GM15510 (cell line): ENCODE results near the gene SWI5.

Experiments
- POLR2A ChIP-seq: IDR thresholded peaks from 3 replicates; pipeline ENCODE4 v1.6.1; 2011; ENCODE audit warnings: borderline replicate concordance; ENCODE audit not compliant: insufficient read length; ENCODE audit errors: extremely low read depth

Gene SWI5

DNA sequence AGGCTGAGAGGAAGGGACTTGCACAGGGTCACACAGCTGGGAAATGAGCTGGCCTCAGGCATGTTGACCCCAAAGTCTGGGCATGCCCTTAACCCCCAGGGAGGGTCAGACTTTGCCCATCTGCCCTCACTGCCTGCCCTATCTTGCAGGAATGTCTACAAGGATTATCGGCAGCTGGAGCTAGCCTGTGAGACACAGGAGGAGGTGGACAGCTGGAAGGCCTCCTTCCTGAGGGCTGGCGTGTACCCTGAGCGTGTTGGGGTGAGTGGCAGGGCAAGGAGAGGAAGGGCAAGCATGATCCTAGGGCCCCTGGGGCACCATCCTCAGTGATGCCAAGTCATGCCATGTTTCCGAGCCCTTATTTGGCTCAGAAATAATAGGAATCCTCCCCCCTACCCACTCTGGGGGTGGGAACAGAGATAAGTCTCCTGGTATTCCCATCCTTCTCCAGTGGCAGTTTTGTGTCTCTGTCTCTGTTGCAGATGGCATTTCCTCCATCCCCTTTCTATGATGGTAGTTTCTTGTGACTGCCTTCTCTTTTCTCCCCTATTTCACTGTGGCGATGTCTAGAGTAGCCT, 28.8 kb upstream of the SWI5 start:
- TF ChIP-seq POLR2A: no peak

DNA sequence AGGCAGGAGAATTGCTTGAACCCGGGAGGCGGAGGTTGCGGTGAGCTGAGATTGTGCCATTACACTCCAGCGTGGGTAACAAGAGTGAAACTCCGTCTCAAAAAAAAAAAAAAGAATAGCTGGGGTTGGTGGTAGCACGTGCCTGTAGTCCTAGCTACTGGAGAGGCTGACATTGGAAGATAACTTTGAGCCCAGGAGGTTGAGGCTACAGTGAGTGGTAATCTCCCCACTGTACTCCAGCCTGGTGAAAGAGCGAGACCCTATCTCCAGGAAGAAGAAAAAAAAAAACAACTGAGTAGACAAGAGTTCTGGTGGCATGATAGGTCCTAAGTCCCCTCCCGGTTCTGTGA, 26.5 kb upstream of the SWI5 start:
- TF ChIP-seq POLR2A: no peak

DNA sequence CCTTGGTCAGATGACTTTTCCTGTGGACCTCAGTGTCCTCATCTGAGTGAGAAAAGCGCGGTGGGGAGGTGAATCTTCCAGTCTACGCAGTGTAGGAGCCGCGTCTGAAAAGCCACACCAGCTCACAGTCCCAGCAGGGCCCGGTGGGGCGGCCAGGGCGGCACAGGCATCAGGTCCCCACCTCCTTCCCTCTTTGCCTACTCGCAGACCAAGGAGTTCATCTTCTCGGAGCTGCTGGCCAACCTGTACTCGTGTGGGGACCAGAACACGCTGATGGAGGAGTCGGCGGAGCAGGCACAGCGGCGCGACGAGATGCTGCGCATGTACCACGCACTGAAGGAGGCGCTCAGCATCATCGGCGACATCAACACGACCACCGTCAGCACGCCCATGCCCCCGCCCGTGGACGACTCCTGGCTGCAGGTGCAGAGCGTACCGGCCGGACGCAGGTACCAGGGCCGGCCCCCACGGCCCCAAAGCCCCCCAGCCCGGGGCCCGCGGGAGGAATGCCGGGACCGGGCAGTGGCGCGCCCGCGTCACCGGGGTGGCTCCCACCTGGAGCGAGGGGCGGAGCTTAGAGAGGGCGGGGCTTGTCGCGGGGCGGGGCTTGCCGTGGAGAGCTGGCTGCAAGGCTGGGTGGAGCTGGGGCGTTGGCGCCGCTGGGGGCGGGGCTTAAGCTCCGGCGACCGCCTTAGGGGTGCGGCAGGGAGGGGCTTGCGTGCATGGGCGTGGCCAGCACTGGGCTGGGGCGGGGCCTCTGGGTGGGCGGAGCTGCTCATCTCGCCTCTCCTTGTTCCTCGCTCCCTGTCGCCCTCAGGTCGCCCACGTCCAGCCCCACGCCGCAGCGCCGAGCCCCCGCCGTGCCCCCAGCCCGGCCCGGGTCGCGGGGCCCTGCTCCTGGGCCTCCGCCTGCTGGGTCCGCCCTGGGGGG, 25.9 kb upstream of the SWI5 start:
- TF ChIP-seq POLR2A: no peak

DNA sequence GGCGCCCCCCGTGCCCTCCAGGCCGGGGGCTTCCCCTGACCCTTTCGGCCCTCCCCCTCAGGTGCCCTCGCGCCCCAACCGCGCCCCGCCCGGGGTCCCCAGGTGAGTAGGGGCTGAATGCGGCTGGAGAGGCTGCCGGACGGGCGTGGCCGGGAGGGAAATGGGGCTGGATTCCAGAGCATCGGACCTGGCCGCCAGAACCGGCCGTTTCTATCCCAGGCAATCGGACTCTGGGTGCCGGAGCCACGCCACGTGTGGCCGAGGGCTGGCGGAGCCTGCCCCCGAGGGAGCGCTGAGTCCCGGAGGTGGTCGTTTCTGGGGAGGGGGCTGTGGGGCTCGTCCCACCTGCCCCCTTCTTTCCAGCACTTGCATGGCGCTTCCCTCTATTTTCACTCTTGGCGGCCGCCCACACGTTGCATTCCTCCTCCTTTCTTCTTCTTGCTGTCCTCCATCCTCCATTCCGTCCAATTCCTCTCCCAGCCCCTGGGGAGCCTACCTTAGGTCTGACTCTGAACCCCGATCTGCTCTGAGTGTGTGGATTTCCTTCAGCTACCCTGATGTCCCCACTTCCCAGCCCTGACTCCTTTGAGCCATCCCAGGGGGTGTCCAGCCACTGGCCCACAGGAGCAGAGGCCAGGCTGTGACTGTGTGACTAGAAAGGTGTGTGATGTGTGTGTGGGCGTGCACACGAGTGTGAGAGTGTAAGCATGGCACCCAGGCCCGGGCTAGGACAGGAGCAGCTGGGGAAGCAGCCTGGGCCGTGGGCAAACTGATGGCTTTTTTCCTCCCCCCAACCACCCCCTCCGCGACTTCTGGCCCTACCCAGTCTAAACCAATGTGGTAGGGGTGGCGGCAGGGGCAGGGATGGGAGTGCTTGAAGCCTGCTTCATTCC, 25.0 kb upstream of the SWI5 start:
- TF ChIP-seq POLR2A: no peak

DNA sequence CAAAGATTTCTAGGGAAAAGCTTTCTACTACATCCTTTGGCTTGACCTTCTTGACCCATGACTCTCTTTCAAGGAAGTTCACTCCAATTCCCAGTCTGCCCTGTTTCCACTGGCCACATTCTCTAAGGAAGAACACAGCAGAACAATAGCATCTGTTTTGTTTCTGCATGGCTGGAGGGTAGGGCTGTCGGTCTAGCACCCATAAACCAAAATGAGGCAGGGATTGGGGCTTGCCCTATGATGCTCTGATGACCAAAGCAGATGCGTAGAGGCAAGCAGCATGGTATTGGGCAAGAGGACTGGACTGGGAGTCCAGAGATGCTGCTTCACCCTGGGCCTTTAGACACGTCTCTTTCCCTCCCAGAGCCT, 24.4 kb upstream of the SWI5 start:
- no peak for TF ChIP-seq POLR2A

DNA sequence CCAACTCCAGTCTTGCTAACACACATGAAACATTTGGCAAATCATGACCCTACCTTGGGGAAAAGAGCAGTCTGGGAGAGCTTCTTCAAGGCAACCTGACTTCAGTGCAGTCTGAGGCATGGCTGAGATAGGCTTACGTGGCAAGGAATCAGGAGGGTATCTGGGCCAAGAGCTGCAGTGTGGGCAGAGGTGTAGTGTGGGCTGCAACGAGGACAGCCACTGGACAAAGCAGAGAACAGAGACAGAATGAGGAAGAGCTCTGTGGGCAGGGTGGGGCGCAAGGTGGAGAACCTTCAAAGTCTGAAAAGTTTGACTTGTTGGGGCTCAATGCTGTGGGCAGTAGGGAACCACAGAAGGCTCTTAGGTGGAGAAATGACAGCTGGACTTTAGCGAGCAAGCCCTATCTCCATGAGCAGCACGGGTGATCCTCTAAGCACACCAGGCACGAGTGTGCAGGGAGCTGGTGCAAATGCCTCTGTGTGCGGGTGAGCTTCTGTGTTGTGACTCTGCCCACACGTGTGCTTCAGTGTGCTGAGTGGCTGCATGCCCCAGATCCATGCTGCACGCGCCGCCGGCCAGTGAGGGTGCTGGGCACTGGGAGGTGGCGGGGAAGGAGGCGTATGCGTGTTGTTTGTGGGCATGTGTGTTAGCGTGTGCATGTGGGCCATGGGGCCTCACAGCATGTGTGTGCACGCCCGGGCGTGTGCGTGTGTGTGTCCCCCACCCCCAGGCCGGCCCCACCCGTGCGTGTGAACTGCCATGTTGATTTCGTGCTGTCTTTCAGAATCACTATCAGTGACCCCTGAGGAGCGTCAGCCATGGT, 23.5 kb upstream of the SWI5 start:
- TF ChIP-seq POLR2A: no peak

DNA sequence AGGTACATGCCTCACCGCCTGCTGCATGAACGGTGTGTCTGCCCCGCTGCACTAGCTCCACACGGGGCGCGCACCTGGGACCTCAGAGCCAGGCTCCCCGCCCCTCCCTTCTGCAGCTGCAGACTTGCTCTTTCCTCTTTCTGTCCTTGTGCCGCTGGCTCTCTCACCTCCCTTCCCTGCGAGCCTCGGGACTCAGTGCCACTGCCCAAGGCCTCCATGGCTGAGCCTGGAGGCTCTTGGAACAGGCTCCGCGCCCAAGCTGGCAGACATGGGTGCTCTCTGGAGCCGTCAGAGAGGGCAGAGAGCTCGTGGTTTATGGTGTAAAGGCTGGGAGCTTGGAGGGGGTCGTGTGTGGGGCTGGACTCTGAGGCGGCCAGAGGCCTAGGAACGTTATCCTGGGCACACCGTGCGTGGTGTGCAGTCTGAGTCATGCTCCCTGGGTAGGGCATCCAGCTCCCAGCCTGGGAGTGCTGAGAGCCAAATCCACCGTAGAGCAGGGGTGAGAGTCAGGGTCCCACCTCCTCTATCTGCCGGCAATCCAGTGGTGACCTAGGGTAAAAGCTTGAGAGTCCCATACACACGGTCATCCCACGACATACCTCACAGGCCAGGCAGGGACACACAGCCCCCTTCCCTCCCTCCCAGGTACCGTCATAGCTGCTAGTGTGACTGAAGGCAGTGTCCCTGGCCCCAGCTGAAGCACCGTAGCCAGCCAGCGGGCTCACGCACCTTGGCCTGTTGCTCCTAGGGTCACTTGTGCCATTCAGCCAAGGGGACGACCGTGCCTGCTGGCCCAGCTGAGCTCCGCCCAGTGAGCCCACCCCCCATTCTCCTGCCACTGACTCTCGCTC, 22.7 kb upstream of the SWI5 start:
- no peak for TF ChIP-seq POLR2A

DNA sequence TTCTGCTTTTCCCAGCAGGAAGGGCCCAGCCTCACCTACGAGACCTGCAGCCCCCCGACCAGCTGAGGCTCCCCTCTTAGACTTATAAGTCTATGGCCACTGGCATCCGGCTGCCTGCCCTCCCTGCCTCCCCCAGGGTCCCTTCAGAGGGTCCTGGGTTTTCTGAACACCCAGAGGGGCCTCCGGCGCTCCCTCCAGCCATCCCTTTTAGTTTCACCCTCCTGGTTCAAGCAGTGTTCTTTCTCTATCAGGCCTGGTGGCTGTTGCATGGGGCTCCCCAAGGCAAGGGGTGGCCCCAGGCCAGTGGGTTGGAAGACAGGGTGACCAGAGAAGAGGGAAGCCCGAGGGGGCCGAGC, 22.1 kb upstream of the SWI5 start:
- no peak for TF ChIP-seq POLR2A

DNA sequence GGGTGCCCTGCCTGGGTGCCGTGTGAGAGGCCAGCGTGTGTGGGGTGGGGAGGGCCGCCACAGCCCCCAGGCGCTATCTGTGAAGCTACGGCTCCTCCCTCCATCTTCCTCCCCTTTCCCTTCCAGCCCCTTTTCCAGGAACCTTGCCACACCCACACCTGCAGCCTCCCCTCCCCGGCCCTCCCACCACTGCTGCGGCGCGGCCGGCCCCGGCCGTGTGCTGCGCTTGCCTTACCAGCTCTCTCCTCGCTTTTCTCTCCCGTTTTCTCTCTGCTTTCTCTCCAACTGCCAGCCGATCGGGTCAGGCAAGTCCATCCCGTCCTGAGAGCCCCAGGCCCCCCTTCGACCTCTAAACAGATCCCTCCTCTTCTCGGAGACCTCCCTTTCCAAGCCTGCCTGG, 21.7 kb upstream of the SWI5 start:
- TF ChIP-seq POLR2A: no peak

DNA sequence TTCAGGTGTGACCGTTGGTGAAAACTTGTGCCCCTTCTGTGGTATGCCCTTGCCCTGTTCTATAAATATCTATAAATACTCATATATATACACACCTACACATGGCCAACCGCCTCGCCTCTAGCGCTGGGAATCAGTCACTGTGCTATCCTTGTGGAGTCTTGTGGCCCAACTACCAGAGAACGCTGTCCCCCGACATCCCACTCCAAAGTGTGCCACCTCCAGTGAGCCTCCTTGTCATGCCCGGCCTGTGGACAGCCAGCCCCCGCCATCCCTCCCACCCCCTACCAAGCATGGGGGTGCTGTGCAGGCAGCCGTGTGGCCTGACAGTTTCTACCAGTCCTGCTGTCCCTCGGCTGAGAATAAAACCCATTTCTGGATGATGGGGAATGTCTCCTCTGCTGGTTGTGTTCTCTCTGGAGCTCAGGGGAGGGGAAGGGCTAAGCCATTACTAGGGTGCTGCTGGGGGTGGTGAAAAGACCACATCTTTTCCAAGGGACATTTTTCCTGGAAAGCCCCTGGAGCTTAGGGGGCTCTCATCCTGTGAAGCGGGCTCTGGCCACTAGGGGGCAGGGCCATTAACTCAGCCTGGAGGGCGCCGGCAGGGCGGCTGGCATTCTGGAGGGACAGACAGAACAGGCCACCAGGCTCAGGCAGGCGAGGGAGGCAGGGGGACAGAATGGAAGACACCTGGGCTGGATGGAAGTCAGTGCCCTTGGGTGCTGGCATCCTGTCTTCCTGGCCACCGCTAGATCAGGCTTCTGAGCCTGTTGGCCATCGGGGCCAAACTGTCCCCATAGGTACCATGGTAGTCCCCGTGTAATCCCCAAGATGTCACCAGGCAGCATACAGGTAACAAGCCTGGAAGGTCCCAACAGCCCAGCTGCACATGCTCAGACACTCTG, 21.0 kb upstream of the SWI5 start:
- TF ChIP-seq POLR2A: no peak

DNA sequence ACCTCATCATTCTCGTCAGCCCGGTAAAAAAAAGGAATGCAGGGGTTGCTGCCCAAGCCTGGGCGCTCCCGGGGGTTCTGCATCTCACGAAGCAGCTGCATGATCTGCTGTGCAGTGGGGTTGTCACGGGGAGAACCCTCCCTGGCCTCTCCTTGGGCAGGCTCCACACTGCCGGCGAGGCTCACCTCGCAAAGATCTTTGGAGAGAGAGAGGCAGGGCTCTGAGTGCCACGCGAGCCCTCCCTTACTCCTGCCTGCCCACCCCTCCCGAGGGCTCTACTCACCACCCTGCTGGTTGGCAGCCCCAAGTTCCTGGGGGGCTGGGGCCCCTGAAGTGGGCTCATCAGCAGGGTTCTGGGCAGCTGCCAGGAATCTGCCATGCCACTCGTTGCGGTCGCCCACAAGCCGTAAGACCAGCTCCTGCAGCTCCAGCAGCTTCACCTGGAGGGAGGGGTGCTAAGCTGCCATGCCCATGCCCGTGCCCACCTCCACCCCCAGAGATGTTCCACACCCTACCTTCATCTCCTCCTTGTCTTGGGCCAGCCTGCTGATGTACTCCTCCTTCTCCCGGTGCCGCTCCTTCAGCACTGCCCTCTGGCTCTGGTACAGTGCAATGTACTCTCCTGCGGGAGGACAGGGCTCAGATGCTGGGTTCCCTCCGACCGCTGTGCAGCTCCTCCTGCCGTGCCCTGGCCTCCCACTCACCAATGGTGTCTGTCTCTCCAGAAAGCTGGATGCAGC, 18.8 kb upstream of the SWI5 start:
- no peak for TF ChIP-seq POLR2A

DNA sequence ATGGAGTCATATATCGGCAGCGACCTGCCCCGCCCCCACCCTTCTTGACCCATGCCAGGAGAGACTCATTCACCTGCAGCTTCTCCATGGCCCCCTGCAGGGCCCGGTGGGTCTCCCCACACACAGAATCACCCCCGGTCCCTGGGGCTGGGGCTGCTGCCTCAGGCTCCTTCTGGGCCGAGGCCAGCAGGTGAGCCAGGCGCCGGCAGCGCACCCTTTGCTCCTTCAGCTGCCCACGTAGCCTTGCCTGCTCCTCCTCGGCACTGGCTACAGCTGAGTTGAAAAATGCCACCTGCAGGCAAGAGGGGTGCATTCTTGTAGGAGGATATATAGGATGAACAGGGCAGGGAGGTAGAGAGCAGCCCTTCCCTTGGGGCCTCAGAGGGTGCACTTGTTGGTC, 18.2 kb upstream of the SWI5 start:
- no peak for TF ChIP-seq POLR2A

DNA sequence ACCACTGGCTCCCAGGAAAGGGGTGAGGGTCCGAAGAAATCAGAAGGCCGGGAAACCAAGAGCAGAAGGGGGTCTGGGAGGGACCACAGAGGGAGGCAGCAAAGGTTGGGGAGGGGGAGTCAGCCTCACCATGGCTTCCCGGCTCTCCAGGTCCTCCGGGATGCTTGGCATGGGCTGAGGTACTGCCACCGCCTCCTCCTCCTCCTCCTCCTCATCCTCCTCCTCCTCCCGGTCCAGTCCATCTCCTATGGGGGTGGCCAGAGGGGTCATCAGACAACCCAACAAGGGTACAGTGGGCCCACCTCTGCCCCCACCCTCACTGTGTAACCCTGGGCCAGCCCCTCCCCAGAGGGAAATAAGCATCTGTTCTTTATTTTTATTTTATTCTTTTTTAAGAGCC, 17.8 kb upstream of the SWI5 start:
- TF ChIP-seq POLR2A: no peak

DNA sequence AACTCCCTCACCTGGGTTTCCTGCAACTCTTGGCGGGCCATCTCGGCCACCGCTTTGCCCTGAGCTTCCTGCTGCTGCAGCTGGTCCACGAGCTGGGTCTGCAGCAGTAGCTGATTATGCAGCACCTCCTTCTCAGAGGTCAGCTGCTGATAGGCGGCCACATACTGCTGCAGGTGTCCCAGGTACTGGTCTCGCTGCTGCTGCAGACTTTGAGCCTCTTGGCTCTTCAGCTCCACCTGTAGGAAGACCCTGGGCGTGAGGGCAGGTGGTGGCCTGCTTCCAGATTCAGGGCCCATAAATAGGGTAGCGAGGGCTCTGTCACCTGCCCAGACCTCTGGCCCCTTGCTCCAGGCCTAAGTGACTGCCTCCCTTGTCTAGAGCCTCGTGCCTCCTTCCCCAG, 16.9 kb upstream of the SWI5 start:
- no peak for TF ChIP-seq POLR2A
